IPS-18c (cell line): ENCODE results near the gene RAX.

ENCODE experiments used
- H3K4me3 ChIP-seq: 2 replicates; pipeline ENCODE4 v1.7.0; 2013; ENCODE audit warnings: low read depth, mild to moderate bottlenecking, low read length, moderate library complexity; ENCODE audit not compliant: insufficient read depth
- H3K9me3 ChIP-seq: one replicate; pipeline ENCODE4 v1.6.1; 2013; ENCODE audit warnings: mild to moderate bottlenecking, low read length, moderate library complexity; ENCODE audit not compliant: control insufficient read depth, insufficient read depth

RAX gene

GRCh38 chr18:59229191-59229590 lies 44.1 kb downstream of the RAX start:
- no peaks in the 10 kb centered on the region for H3K9me3 ChIP-seq

GRCh38 chr18:59228351-59228750 lies 44.9 kb downstream of the RAX start:
- H3K4me3 ChIP-seq = no peak overlapping the region

More at GRCh38 chr18:59229191-59229590, 44.1 kb downstream of the RAX start:
- H3K4me3 ChIP-seq = no peak overlapping the region

DNA sequence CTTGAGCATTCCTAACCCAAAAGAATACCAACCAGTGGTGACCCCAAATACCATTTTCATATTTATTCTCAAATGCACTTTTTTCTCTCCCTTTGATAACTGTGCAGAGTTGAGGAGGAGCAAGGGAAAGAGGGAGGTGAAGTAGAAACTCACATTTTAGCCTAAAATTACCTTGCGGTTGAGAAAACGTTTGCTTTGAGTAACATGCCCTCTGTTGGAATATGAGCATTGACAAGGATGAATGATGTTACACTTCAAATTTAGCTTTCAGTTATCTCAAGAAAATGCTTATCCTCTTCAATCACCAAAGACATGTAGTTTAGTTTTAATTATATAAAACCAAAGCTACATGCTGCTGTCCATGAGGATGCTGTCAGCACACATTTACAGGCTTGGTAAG lies 50.9 kb downstream of the RAX start:
- H3K4me3 ChIP-seq = no peak overlapping the region

More at GRCh38 chr18:59228351-59228750, 44.9 kb downstream of the RAX start:
- H3K9me3 ChIP-seq = no peaks in the 10 kb centered on the region

GRCh38 chr18:59220784-59221765 lies 52.2 kb downstream of the RAX start:
- Histone ChIP-seq H3K9me3 (no peaks in the 10 kb centered on the region), H3K4me3 (peak overlapping the region; percentile 47; the same call in 1 of the 2 replicates)

More for the DNA sequence above, 50.9 kb downstream of the RAX start:
- H3K9me3 ChIP-seq = no peaks in the 10 kb centered on the region

GRCh38 chr18:59220164-59220783 lies 53.0 kb downstream of the RAX start:
- Histone ChIP-seq H3K4me3 (peak overlapping the region; percentile 47; the same call in 1 of the 2 replicates), H3K9me3 (no peaks in the 10 kb centered on the region)

GRCh38 chr18:59219672-59220163 lies 53.5 kb downstream of the RAX start, which contains the start of gene GRP:
Gene GRP, plus strand, starts transcription at chr18:59220158. Its CDS starts 108 bp downstream, at chr18:59220266.
- no peaks in the 10 kb centered on the region for H3K9me3 ChIP-seq
- H3K4me3 ChIP-seq = peak within 1 kb of the TSS; percentile 47

GRCh38 chr18:59218018-59218417 lies 55.2 kb downstream of the RAX start:
- Histone ChIP-seq H3K4me3 (no peak overlapping the region), H3K9me3 (no peaks in the 10 kb centered on the region)
